ENCODE results near the gene PHF21A. TPM values are rescaled to one million over a fixed set of nuclear protein-coding genes. Genes with fewer than 3 reads are reported as not detected.

The PHF21A gene
- polyA plus RNA-seq, 6 donors from 2014 or later: 0.28 to 19.0 (median 12.3) TPM

GRCh38 chr11:45920531-45921477 is 200.4 kb downstream of the PHF21A start:
- Mint-ChIP-seq H3K4me3 (peak overlapping the region; percentile 87 to 97 (median 94)), H3K27me3 (no peaks in the 10 kb centered on the region), H3K4me1 (peaks cover 51 to 78% (median 74%) of the 10 kb centered on the region in 3 donors), H3K27ac (peak overlapping the region in 4 of 6 donors; percentile 75 to 94 (median 90)), H3K9me3 (no peaks in the 10 kb centered on the region), H3K36me3 (no peaks in the 10 kb centered on the region)
- no peak for ATAC-seq (ENCODE audit: low read depth in 2 of 2)
- no peak for DNase-seq

- no peak for ATAC-seq (ENCODE audit: low read depth in 2 of 2)
- no peak for DNase-seq
- Mint-ChIP-seq H3K36me3 (no peaks in the 10 kb centered on the region), H3K27ac (peak overlapping the region in 3 of 6 donors; percentile 18 to 94 (median 92)), H3K4me3 (peak overlapping the region; percentile 87 to 97 (median 96)), H3K9me3 (no peaks in the 10 kb centered on the region), H3K4me1 (peaks cover 56 to 75% (median 72%) of the 10 kb centered on the region in 3 donors), H3K27me3 (no peaks in the 10 kb centered on the region)
Measured at GRCh38 chr11:45919806-45920530, 201.3 kb downstream of the PHF21A start.

GRCh38 chr11:45918962-45919675 is 202.1 kb downstream of the PHF21A start:
- peaks cover 50 to 69% (median 69%) of the 10 kb centered on the region in 3 donors for H3K4me1 Mint-ChIP-seq
- ATAC-seq (ENCODE audit: low read depth in 2 of 2) (no peak), DNase-seq (no peak)
- no peaks in the 10 kb centered on the region for H3K27me3 Mint-ChIP-seq
- peak overlapping the region; percentile 87 to 97 (median 96) for H3K4me3 Mint-ChIP-seq
- H3K27ac Mint-ChIP-seq: peak overlapping the region in 5 of 6 donors; percentile 93 to 97 (median 96)
- H3K9me3 Mint-ChIP-seq: no peaks in the 10 kb centered on the region
- H3K36me3 Mint-ChIP-seq: no peaks in the 10 kb centered on the region

- Mint-ChIP-seq H3K27ac (peak overlapping the region; percentile 93 to 97 (median 96)), H3K4me1 (peaks cover 48 to 66% (median 66%) of the 10 kb centered on the region in 3 donors)
Measured at GRCh38 chr11:45918331-45918941, 202.8 kb downstream of the PHF21A start.

GRCh38 chr11:45917623-45918330 is 203.5 kb downstream of the PHF21A start, which contains the start of gene PEX16:
Gene PEX16 (minus strand): TSS chr11:45917877. CDS start chr11:45917811, 66 bp downstream.
- Mint-ChIP-seq H3K27ac (peak within 1 kb of the TSS; percentile 93 to 97 (median 96)), H3K36me3 (peaks cover 0 to 5% of the 10 kb centered on the region in 2 donors), H3K9me3 (no peaks in the 10 kb centered on the region), H3K27me3 (no peaks in the 10 kb centered on the region), H3K4me1 (peaks cover 45 to 67% (median 66%) of the 10 kb centered on the region in 3 donors), H3K4me3 (peak within 1 kb of the TSS; percentile 87 to 97 (median 96))
- DNase-seq: peak; percentile 97
- ATAC-seq (ENCODE audit: low read depth in 2 of 2): peak; percentile 86 to 88

More at GRCh38 chr11:45918331-45918941, 202.8 kb downstream of the PHF21A start:
- peak in 1 of 2 donors; percentile 7 for ATAC-seq (ENCODE audit: low read depth in 2 of 2)
- H3K27me3 Mint-ChIP-seq: no peaks in the 10 kb centered on the region
- H3K36me3 Mint-ChIP-seq: peaks cover 0 to 2% of the 10 kb centered on the region in 2 donors
- no peaks in the 10 kb centered on the region for H3K9me3 Mint-ChIP-seq
- H3K4me3 Mint-ChIP-seq: peak overlapping the region; percentile 87 to 97 (median 96)
- peak; percentile 50 for DNase-seq

- Mint-ChIP-seq H3K4me3 (peak overlapping the region; percentile 87 to 97 (median 96)), H3K4me1 (peaks cover 45 to 67% (median 66%) of the 10 kb centered on the region in 3 donors), H3K9me3 (no peaks in the 10 kb centered on the region), H3K27me3 (no peaks in the 10 kb centered on the region), H3K27ac (peak overlapping the region; percentile 93 to 97 (median 96)), H3K36me3 (peaks cover 0 to 5% of the 10 kb centered on the region in 2 donors)
- DNase-seq: no peak
- ATAC-seq (ENCODE audit: low read depth in 2 of 2): peak; percentile 9 to 13
Measured at GRCh38 chr11:45917286-45917622, 204.0 kb downstream of the PHF21A start.

- ATAC-seq (ENCODE audit: low read depth in 2 of 2) (no peak), DNase-seq (no peak)
- peak overlapping the region in 6 of 8 donors; percentile 20 to 83 (median 63) for H3K4me3 Mint-ChIP-seq
- H3K36me3 Mint-ChIP-seq: peaks cover 0 to 12% of the 10 kb centered on the region in 2 donors
- peaks cover 39 to 54% (median 53%) of the 10 kb centered on the region in 3 donors for H3K4me1 Mint-ChIP-seq
- no peaks in the 10 kb centered on the region for H3K9me3 Mint-ChIP-seq
- H3K27me3 Mint-ChIP-seq: no peaks in the 10 kb centered on the region
- peak overlapping the region in 3 of 6 donors; percentile 24 to 67 (median 28) for H3K27ac Mint-ChIP-seq
Measured at GRCh38 chr11:45915446-45915845, 205.8 kb downstream of the PHF21A start.

- peak overlapping the region in 3 of 8 donors; percentile 53 to 75 (median 73) for H3K4me3 Mint-ChIP-seq
- no peaks in the 10 kb centered on the region for H3K27me3 Mint-ChIP-seq
- peaks cover 26 to 40% (median 39%) of the 10 kb centered on the region in 3 donors for H3K4me1 Mint-ChIP-seq
- peaks cover 0 to 12% of the 10 kb centered on the region in 2 donors for H3K36me3 Mint-ChIP-seq
- H3K27ac Mint-ChIP-seq: peak overlapping the region in 2 of 6 donors; percentile 63 to 80
- H3K9me3 Mint-ChIP-seq: no peaks in the 10 kb centered on the region
- DNase-seq (no peak), ATAC-seq (ENCODE audit: low read depth in 2 of 2) (no peak)
Measured at GRCh38 chr11:45913942-45914635, 207.2 kb downstream of the PHF21A start.

- H3K4me3 Mint-ChIP-seq: no peak overlapping the region
- H3K36me3 Mint-ChIP-seq: peaks cover 0 to 12% of the 10 kb centered on the region in 2 donors
- no peaks in the 10 kb centered on the region for H3K27me3 Mint-ChIP-seq
- H3K9me3 Mint-ChIP-seq: no peaks in the 10 kb centered on the region
- peak overlapping the region in 1 of 6 donors; percentile 75 for H3K27ac Mint-ChIP-seq
- DNase-seq (no peak), ATAC-seq (ENCODE audit: low read depth in 2 of 2) (no peak)
- H3K4me1 Mint-ChIP-seq: peaks cover 24 to 38% (median 34%) of the 10 kb centered on the region in 3 donors
Measured at GRCh38 chr11:45913514-45913913, 207.7 kb downstream of the PHF21A start.

- DNase-seq (no peak), ATAC-seq (ENCODE audit: low read depth in 2 of 2) (no peak)
- H3K9me3 Mint-ChIP-seq: no peaks in the 10 kb centered on the region
- no peak overlapping the region for H3K4me3 Mint-ChIP-seq
- peaks cover 14 to 29% (median 22%) of the 10 kb centered on the region in 3 donors for H3K4me1 Mint-ChIP-seq
- peaks cover 0 to 12% of the 10 kb centered on the region in 2 donors for H3K36me3 Mint-ChIP-seq
- no peak overlapping the region for H3K27ac Mint-ChIP-seq
- H3K27me3 Mint-ChIP-seq: no peaks in the 10 kb centered on the region
Measured at GRCh38 chr11:45910623-45911022, 210.6 kb downstream of the PHF21A start.

- H3K36me3 Mint-ChIP-seq: peaks cover 0 to 12% of the 10 kb centered on the region in 2 donors
- H3K27me3 Mint-ChIP-seq: no peaks in the 10 kb centered on the region
- H3K9me3 Mint-ChIP-seq: no peaks in the 10 kb centered on the region
- peak overlapping the region in 1 of 8 donors; percentile 2 for H3K4me3 Mint-ChIP-seq
- ATAC-seq (ENCODE audit: low read depth in 2 of 2) (no peak), DNase-seq (no peak)
- H3K4me1 Mint-ChIP-seq: peaks cover 11 to 24% (median 19%) of the 10 kb centered on the region in 3 donors
- peak overlapping the region in 1 of 6 donors; percentile 20 for H3K27ac Mint-ChIP-seq
Measured at GRCh38 chr11:45909594-45910475, 211.4 kb downstream of the PHF21A start.
